ENCODE results near the gene PTK7.

PTK7 gene

GRCh38 chr6:43193929-43194328, 117.8 kb downstream of the PTK7 start:
- H3K9ac ChIP-seq (ENCODE audit: low read length) = no peak overlapping the region
- H3K4ac ChIP-seq (ENCODE audit: low read depth in 1 of 2, low read length in 2 of 2) = no peak overlapping the region
- H2BK120ac ChIP-seq (ENCODE audit: low read depth, low read length) = no peak overlapping the region
- H3K27ac ChIP-seq (ENCODE audit: low read length, poor library complexity, severe bottlenecking) = no peak overlapping the region
- H3K36me3 ChIP-seq (ENCODE audit: control insufficient read depth in 1 of 2, insufficient read depth in 2 of 2, low read depth in 1 of 2, low read length in 2 of 2) = peaks cover 49 to 56% of the 10 kb centered on the region in 2 experiments
- no peak for DNase-seq
- H3K23ac ChIP-seq (ENCODE audit: low read length in 2 of 2) = no peak overlapping the region
- no peak overlapping the region for H4K8ac ChIP-seq (ENCODE audit: low read length)
- H3K18ac ChIP-seq (ENCODE audit: low read depth in 1 of 2, low read length in 2 of 2) = no peak overlapping the region
- WGBS = 95% methylated on average over 5 of the region's 5 CpGs
- no peaks in the 10 kb centered on the region for H3K4me1 ChIP-seq (ENCODE audit: control insufficient read depth, insufficient read depth, low read depth, low read length)
- no peaks in the 10 kb centered on the region for H3K27me3 ChIP-seq (ENCODE audit: control insufficient read depth in 1 of 2, insufficient read depth in 1 of 2, low read length in 2 of 2)
- H2BK15ac ChIP-seq (ENCODE audit: low read depth, poor library complexity, severe bottlenecking) = no peak overlapping the region
- H2BK12ac ChIP-seq (ENCODE audit: low read length in 2 of 2) = no peak overlapping the region
- H2AK5ac ChIP-seq (ENCODE audit: low read length, severe bottlenecking) = no peak overlapping the region
- no peak overlapping the region for H3K14ac ChIP-seq (ENCODE audit: low read length in 2 of 2)
- H2AFZ ChIP-seq (ENCODE audit: low read depth, low read length) = no peak overlapping the region
- H3K4me3 ChIP-seq (ENCODE audit: insufficient read depth in 1 of 2, low read depth in 1 of 2, low read length in 2 of 2) = no peak overlapping the region
- no peak overlapping the region for H3K4me2 ChIP-seq (ENCODE audit: low read length, poor library complexity, severe bottlenecking)
- H3K79me1 ChIP-seq (replicated peaks; ENCODE audit: low read length, poor library complexity, severe bottlenecking) = peaks cover 9% of the 10 kb centered on the region
- H4K91ac ChIP-seq (ENCODE audit: low read length) = no peak overlapping the region
- H3K9me3 ChIP-seq (ENCODE audit: control insufficient read depth, low read length) = no peaks in the 10 kb centered on the region
- H2BK5ac ChIP-seq (ENCODE audit: low read depth, low read length, poor library complexity, severe bottlenecking) = no peak overlapping the region

DNA sequence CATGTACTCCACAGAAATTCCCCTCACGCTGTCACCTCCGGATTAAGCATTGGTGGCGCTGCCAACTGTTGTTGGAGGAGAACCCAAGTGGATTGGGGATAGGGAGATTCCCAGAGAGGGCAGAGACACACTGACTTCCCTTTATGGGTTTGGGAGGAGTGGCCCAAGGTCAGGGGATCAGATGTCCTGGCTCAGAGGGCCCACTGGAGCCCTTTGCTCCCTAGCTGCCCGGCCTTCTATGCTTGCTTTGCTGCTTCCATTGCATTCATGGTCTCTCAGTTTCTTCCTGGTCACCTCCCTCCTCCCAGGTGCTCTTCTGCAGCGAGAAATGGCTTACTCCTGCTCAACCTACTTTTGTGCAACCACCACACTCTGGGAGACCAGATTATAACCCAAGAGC, 120.2 kb downstream of the PTK7 start:
- no peak overlapping the region for H2BK120ac ChIP-seq (ENCODE audit: low read depth, low read length)
- H3K9ac ChIP-seq (ENCODE audit: low read length) = no peak overlapping the region
- H3K27me3 ChIP-seq (ENCODE audit: control insufficient read depth in 1 of 2, insufficient read depth in 1 of 2, low read length in 2 of 2) = no peaks in the 10 kb centered on the region
- H4K8ac ChIP-seq (ENCODE audit: low read length) = no peak overlapping the region
- H3K9me3 ChIP-seq (ENCODE audit: control insufficient read depth, low read length) = no peaks in the 10 kb centered on the region
- no peak overlapping the region for H3K4ac ChIP-seq (ENCODE audit: low read depth in 1 of 2, low read length in 2 of 2)
- no peak overlapping the region for H2BK5ac ChIP-seq (ENCODE audit: low read depth, low read length, poor library complexity, severe bottlenecking)
- H3K79me1 ChIP-seq (replicated peaks; ENCODE audit: low read length, poor library complexity, severe bottlenecking) = peaks cover 6% of the 10 kb centered on the region
- H3K4me2 ChIP-seq (ENCODE audit: low read length, poor library complexity, severe bottlenecking) = no peak overlapping the region
- no peaks in the 10 kb centered on the region for H3K4me1 ChIP-seq (ENCODE audit: control insufficient read depth, insufficient read depth, low read depth, low read length)
- no peak for DNase-seq
- over 99% methylated on average over 5 of the region's 5 CpGs for WGBS
- H3K36me3 ChIP-seq (ENCODE audit: control insufficient read depth in 1 of 2, insufficient read depth in 2 of 2, low read depth in 1 of 2, low read length in 2 of 2) = peaks cover 69 to 75% of the 10 kb centered on the region in 2 experiments
- no peak overlapping the region for H2AFZ ChIP-seq (ENCODE audit: low read depth, low read length)
- no peak overlapping the region for H2AK5ac ChIP-seq (ENCODE audit: low read length, severe bottlenecking)
- H2BK12ac ChIP-seq (ENCODE audit: low read length in 2 of 2) = no peak overlapping the region
- H2BK15ac ChIP-seq (ENCODE audit: low read depth, poor library complexity, severe bottlenecking) = no peak overlapping the region
- H3K14ac ChIP-seq (ENCODE audit: low read length in 2 of 2) = no peak overlapping the region
- H3K4me3 ChIP-seq (ENCODE audit: insufficient read depth in 1 of 2, low read depth in 1 of 2, low read length in 2 of 2) = no peak overlapping the region
- H3K18ac ChIP-seq (ENCODE audit: low read depth in 1 of 2, low read length in 2 of 2) = no peak overlapping the region
- H4K91ac ChIP-seq (ENCODE audit: low read length) = no peak overlapping the region
- H3K27ac ChIP-seq (ENCODE audit: low read length, poor library complexity, severe bottlenecking) = no peak overlapping the region
- H3K23ac ChIP-seq (ENCODE audit: low read length in 2 of 2) = no peak overlapping the region

- Histone ChIP-seq H3K14ac (ENCODE audit: low read length in 2 of 2) (no peak overlapping the region), H2BK5ac (ENCODE audit: low read depth, low read length, poor library complexity, severe bottlenecking) (no peak overlapping the region), H3K4me1 (ENCODE audit: control insufficient read depth, insufficient read depth, low read depth, low read length) (no peaks in the 10 kb centered on the region), H2AFZ (ENCODE audit: low read depth, low read length) (no peak overlapping the region), H4K8ac (ENCODE audit: low read length) (no peak overlapping the region), H2BK15ac (ENCODE audit: low read depth, poor library complexity, severe bottlenecking) (no peak overlapping the region), H2BK120ac (ENCODE audit: low read depth, low read length) (no peak overlapping the region), H3K27me3 (ENCODE audit: control insufficient read depth in 1 of 2, insufficient read depth in 1 of 2, low read length in 2 of 2) (no peaks in the 10 kb centered on the region), H4K91ac (ENCODE audit: low read length) (no peak overlapping the region), H3K4ac (ENCODE audit: low read depth in 1 of 2, low read length in 2 of 2) (no peak overlapping the region), H3K27ac (ENCODE audit: low read length, poor library complexity, severe bottlenecking) (no peak overlapping the region), H3K9ac (ENCODE audit: low read length) (no peak overlapping the region), H3K4me3 (ENCODE audit: insufficient read depth in 1 of 2, low read depth in 1 of 2, low read length in 2 of 2) (no peak overlapping the region), H2AK5ac (ENCODE audit: low read length, severe bottlenecking) (no peak overlapping the region), H3K79me1 (replicated peaks; ENCODE audit: low read length, poor library complexity, severe bottlenecking) (no peaks in the 10 kb centered on the region), H3K23ac (ENCODE audit: low read length in 2 of 2) (no peak overlapping the region), H2BK12ac (ENCODE audit: low read length in 2 of 2) (no peak overlapping the region), H3K4me2 (ENCODE audit: low read length, poor library complexity, severe bottlenecking) (no peak overlapping the region), H3K36me3 (ENCODE audit: control insufficient read depth in 1 of 2, insufficient read depth in 2 of 2, low read depth in 1 of 2, low read length in 2 of 2) (peaks cover 74 to 83% of the 10 kb centered on the region in 2 experiments), H3K9me3 (ENCODE audit: control insufficient read depth, low read length) (no peaks in the 10 kb centered on the region), H3K18ac (ENCODE audit: low read depth in 1 of 2, low read length in 2 of 2) (no peak overlapping the region)
- 99% methylated on average over 5 of the region's 6 CpGs for WGBS
- DNase-seq = no peak
These were observed 123.8 kb downstream of the PTK7 start for GRCh38 chr6:43199912-43200311.

DNA sequence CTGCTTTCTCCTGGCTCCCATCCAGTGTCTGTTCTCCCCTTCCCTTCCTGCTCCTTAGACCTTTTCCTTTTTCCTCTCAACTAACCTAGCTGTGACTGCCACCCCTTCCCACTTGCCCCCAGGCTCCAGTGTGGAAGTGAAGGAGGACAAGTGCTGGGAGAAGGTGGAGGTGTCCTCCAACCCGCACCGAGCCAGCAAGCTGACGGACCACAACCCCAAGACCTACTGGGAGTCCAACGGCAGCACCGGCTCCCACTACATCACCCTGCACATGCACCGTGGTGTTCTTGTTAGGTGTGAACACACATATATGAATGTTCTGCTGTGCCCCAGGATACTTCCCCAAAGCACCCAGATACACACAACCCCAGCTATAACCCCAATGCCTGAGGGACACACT, 124.4 kb downstream of the PTK7 start:
- peaks cover 76 to 81% of the 10 kb centered on the region in 2 experiments for H3K36me3 ChIP-seq (ENCODE audit: control insufficient read depth in 1 of 2, insufficient read depth in 2 of 2, low read depth in 1 of 2, low read length in 2 of 2)

More for the DNA sequence above, 124.4 kb downstream of the PTK7 start:
- Histone ChIP-seq H4K8ac (ENCODE audit: low read length) (no peak overlapping the region), H3K27me3 (ENCODE audit: control insufficient read depth in 1 of 2, insufficient read depth in 1 of 2, low read length in 2 of 2) (no peaks in the 10 kb centered on the region), H2BK15ac (ENCODE audit: low read depth, poor library complexity, severe bottlenecking) (no peak overlapping the region), H3K79me1 (replicated peaks; ENCODE audit: low read length, poor library complexity, severe bottlenecking) (no peaks in the 10 kb centered on the region), H3K4ac (ENCODE audit: low read depth in 1 of 2, low read length in 2 of 2) (no peak overlapping the region), H3K14ac (ENCODE audit: low read length in 2 of 2) (no peak overlapping the region), H3K27ac (ENCODE audit: low read length, poor library complexity, severe bottlenecking) (no peak overlapping the region), H3K4me1 (ENCODE audit: control insufficient read depth, insufficient read depth, low read depth, low read length) (no peaks in the 10 kb centered on the region), H2AFZ (ENCODE audit: low read depth, low read length) (no peak overlapping the region), H3K4me2 (ENCODE audit: low read length, poor library complexity, severe bottlenecking) (no peak overlapping the region), H2AK5ac (ENCODE audit: low read length, severe bottlenecking) (no peak overlapping the region), H2BK120ac (ENCODE audit: low read depth, low read length) (no peak overlapping the region), H3K23ac (ENCODE audit: low read length in 2 of 2) (no peak overlapping the region), H3K18ac (ENCODE audit: low read depth in 1 of 2, low read length in 2 of 2) (no peak overlapping the region), H2BK12ac (ENCODE audit: low read length in 2 of 2) (no peak overlapping the region), H3K4me3 (ENCODE audit: insufficient read depth in 1 of 2, low read depth in 1 of 2, low read length in 2 of 2) (no peak overlapping the region), H2BK5ac (ENCODE audit: low read depth, low read length, poor library complexity, severe bottlenecking) (no peak overlapping the region), H3K9ac (ENCODE audit: low read length) (no peak overlapping the region), H3K9me3 (ENCODE audit: control insufficient read depth, low read length) (no peaks in the 10 kb centered on the region), H4K91ac (ENCODE audit: low read length) (no peak overlapping the region)
- no peak for DNase-seq
- WGBS = 94% methylated on average over 6 of the region's 6 CpGs

All from mesenchymal stem cell (in vitro differentiated cells and primary cell).